Measurements from ENCODE around the gene UBQLNL.

GRCh38 chr11:5509803-5510202 is 6.7 kb downstream of the UBQLNL start, which contains the start of gene UBQLN3:
- TF ChIP-seq CTCF (IDR thresholded peaks at IDR 0.05) (no peak), EP300 (IDR thresholded peaks at IDR 0.05) (no peak)
